H1 (cell line): ENCODE measurements around the gene TMEM115. TPM values are rescaled to one million over a fixed set of nuclear protein-coding genes. Genes with fewer than 3 reads are reported as not detected.

ENCODE experiments used
- CTCF ChIA-PET: fragments of 300-600 bp; sonication (Branson Sonifier 250); formaldehyde crosslinking; loops from one replicate; lab custom pipeline; 2021; ENCODE audit not compliant: partially characterized antibody; lab: Charles Lee
- POLR2A ChIA-PET: fragments of 300-600 bp; sonication (Branson Sonifier 250); formaldehyde crosslinking; loops from one replicate; lab custom pipeline; 2021; ENCODE audit warnings: inconsistent platforms; ENCODE audit not compliant: partially characterized antibody; lab: Charles Lee
- DNase-seq, 2 experiments: peaks; one replicate each; pipeline versions ENCODE4 v3.0.0 to v3.0.0-alpha.2; 2010 to 2022; ENCODE audit warnings: low spot score in 2 of 2, low read depth in 1 of 2, mixed read lengths in 1 of 2
- FAIRE-seq: peaks from 2 replicates; lab custom pipeline; 2011; peaks lifted over from hg19 to GRCh38; lab: Jason Lieb, UNC
- H2AFZ ChIP-seq: 2 replicates; pipeline ENCODE4 v1.8.1; 2012; ENCODE audit warnings: low read length, inconsistent platforms
- H2AK5ac ChIP-seq: 2 replicates; pipeline ENCODE4 v1.6.1; 2013; ENCODE audit warnings: low read depth, low read length
- H2BK120ac ChIP-seq: replicated peaks from 2 replicates; pipeline ENCODE3; 2013; ENCODE audit warnings: low read depth, low read length, inconsistent platforms
- H2BK12ac ChIP-seq: 2 replicates; pipeline ENCODE4 v1.6.1; 2013; ENCODE audit warnings: low read depth, low read length
- H2BK15ac ChIP-seq: 2 replicates; pipeline ENCODE4 v1.6.1; 2013; ENCODE audit warnings: low read length
- H2BK20ac ChIP-seq: 2 replicates; pipeline ENCODE4 v1.6.1; 2013; ENCODE audit warnings: low read length
- H2BK5ac ChIP-seq: 2 replicates; pipeline ENCODE4 v1.6.1; 2013; ENCODE audit warnings: low read depth, low read length
- H3K14ac ChIP-seq: 2 replicates; pipeline ENCODE4 v1.6.1; 2013; ENCODE audit warnings: inconsistent platforms; ENCODE audit not compliant: insufficient read length
- H3K18ac ChIP-seq: 2 replicates; pipeline ENCODE4 v1.6.1; 2013; ENCODE audit warnings: low read length; ENCODE audit errors: extremely low read depth
- H3K23ac ChIP-seq: 2 replicates; pipeline ENCODE4 v1.6.1; 2013; ENCODE audit warnings: inconsistent platforms; ENCODE audit not compliant: insufficient read length
- H3K23me2 ChIP-seq: 2 replicates; pipeline ENCODE4 v1.6.1; 2013; ENCODE audit warnings: low read depth, low read length
- H3K27ac ChIP-seq: 2 replicates; pipeline ENCODE4 v1.6.1; 2011; ENCODE audit warnings: low read depth, low read length, inconsistent platforms
- H3K27me3 ChIP-seq, 4 experiments: replicated peaks in 1 of 4; 1 replicate in 1 of 4; 2 replicates in 3 of 4; pipeline versions ENCODE4 v1.6.1 to v1.8.1; 2011 to 2013; ENCODE audit warnings: low read length in 3 of 4, mild to moderate bottlenecking in 3 of 4, inconsistent platforms in 2 of 4, mixed read lengths in 2 of 4, moderate library complexity in 1 of 4; ENCODE audit not compliant: control insufficient read depth in 3 of 4, insufficient read depth in 3 of 4; ENCODE audit errors: extremely low read depth in 1 of 4
- H3K36me3 ChIP-seq, 4 experiments: 2 replicates each; pipeline versions ENCODE4 v1.6.1 to v1.8.1; 2011 to 2013; ENCODE audit warnings: mild to moderate bottlenecking in 4 of 4, low read length in 3 of 4, moderate library complexity in 2 of 4, control low read depth in 1 of 4, inconsistent platforms in 1 of 4; ENCODE audit not compliant: insufficient read depth in 4 of 4, control insufficient read depth in 2 of 4
- H3K4ac ChIP-seq: replicated peaks from 2 replicates; pipeline ENCODE3; 2013; ENCODE audit warnings: low read length, low read depth, mixed read lengths, inconsistent platforms; ENCODE audit not compliant: insufficient read length
- H3K4me1 ChIP-seq, 4 experiments: replicated peaks in 1 of 4; 1 replicate in 1 of 4; 2 replicates in 3 of 4; pipeline versions ENCODE4 v1.6.1 to v1.8.1; 2011 to 2013; ENCODE audit warnings: low read length in 3 of 4, inconsistent platforms in 2 of 4, mixed read lengths in 1 of 4; ENCODE audit not compliant: insufficient read depth in 4 of 4, control insufficient read depth in 3 of 4
- H3K4me2 ChIP-seq, 2 experiments: 2 replicates each; pipeline versions ENCODE4 v1.6.1 to v1.8.1; 2011 to 2013; ENCODE audit warnings: low read depth in 2 of 2, low read length in 2 of 2, control low read depth in 1 of 2, inconsistent platforms in 1 of 2, mild to moderate bottlenecking in 1 of 2; ENCODE audit not compliant: insufficient read depth in 1 of 2
- H3K4me3 ChIP-seq, 4 experiments: fragments of 200-600, 300-600 bp in 1 of 4; sonication (generic), shearing (Covaris generic), sonication (Bioruptor Twin) in 1 of 4; 2 replicates each; pipeline versions ENCODE4 v1.5.1 to v1.8.1; 2011 to 2016; ENCODE audit warnings: low read length in 4 of 4, low read depth in 3 of 4, control low read depth in 2 of 4, inconsistent platforms in 2 of 4, mild to moderate bottlenecking in 2 of 4, mixed read lengths in 1 of 4, moderate library complexity in 1 of 4; ENCODE audit not compliant: insufficient read depth in 2 of 4; ENCODE audit errors: extremely low read depth in 1 of 4
- H3K56ac ChIP-seq: replicated peaks from 2 replicates; pipeline ENCODE3; 2013; ENCODE audit warnings: low read depth, mild to moderate bottlenecking, mixed read lengths, low read length, inconsistent platforms; ENCODE audit not compliant: insufficient read length
- H3K79me1 ChIP-seq: 2 replicates; pipeline ENCODE4 v1.6.1; 2013; ENCODE audit warnings: low read depth, low read length, control low read depth
- H3K79me2 ChIP-seq, 2 experiments: 2 replicates each; pipeline versions ENCODE4 v1.6.1 to v1.8.1; 2012 to 2013; ENCODE audit warnings: low read length in 2 of 2, mild to moderate bottlenecking in 2 of 2, inconsistent platforms in 1 of 2; ENCODE audit not compliant: insufficient read depth in 2 of 2, control insufficient read depth in 1 of 2
- H3K9ac ChIP-seq, 4 experiments: replicated peaks in 1 of 4; 1 replicate in 1 of 4; 2 replicates in 3 of 4; pipeline versions ENCODE4 v1.6.1 to v1.8.1; 2011 to 2013; ENCODE audit warnings: low read depth in 3 of 4, low read length in 3 of 4, control low read depth in 2 of 4, mild to moderate bottlenecking in 2 of 4, moderate library complexity in 2 of 4, inconsistent platforms in 1 of 4; ENCODE audit errors: extremely low read depth in 1 of 4
- H3K9me3 ChIP-seq, 2 experiments: 2 replicates each; pipeline versions ENCODE4 v1.6.1 to v1.8.1; 2012 to 2013; ENCODE audit warnings: mild to moderate bottlenecking in 2 of 2, moderate library complexity in 2 of 2, control low read depth in 1 of 2, inconsistent platforms in 1 of 2, low read depth in 1 of 2, low read length in 1 of 2, mixed read lengths in 1 of 2; ENCODE audit not compliant: insufficient read depth in 2 of 2
- H4K20me1 ChIP-seq, 2 experiments: replicated peaks in 1 of 2; 2 replicates each; pipeline versions ENCODE3 to v1.8.1; 2011 to 2013; ENCODE audit warnings: inconsistent platforms in 2 of 2, low read length in 2 of 2, mild to moderate bottlenecking in 1 of 2; ENCODE audit not compliant: insufficient read depth in 2 of 2, control insufficient read depth in 1 of 2
- H4K5ac ChIP-seq: 2 replicates; pipeline ENCODE4 v1.6.1; 2013; ENCODE audit warnings: low read length, low read depth, mixed read lengths, inconsistent platforms; ENCODE audit not compliant: insufficient read length
- H4K8ac ChIP-seq: 2 replicates; pipeline ENCODE4 v1.8.0; 2013; ENCODE audit warnings: mild to moderate bottlenecking, moderate library complexity, low read length, inconsistent platforms; ENCODE audit not compliant: insufficient read depth; ENCODE audit errors: extremely low read depth
- H4K91ac ChIP-seq: replicated peaks from 2 replicates; pipeline ENCODE3; 2013; ENCODE audit warnings: low read length, mixed read lengths, inconsistent platforms; ENCODE audit not compliant: insufficient read length
- BRCA1 ChIP-seq: IDR thresholded peaks from 2 replicates; pipeline ENCODE4 v1.6.1; 2012; ENCODE audit warnings: low read depth, low read length, improper control_type of control experiment
- CHD1 ChIP-seq: IDR thresholded peaks from 2 replicates; pipeline ENCODE4 v1.6.1; 2012; ENCODE audit warnings: low read depth, low read length, improper control_type of control experiment
- SP2 ChIP-seq: IDR thresholded peaks from 2 replicates; pipeline ENCODE4 v1.6.1; 2012; ENCODE audit warnings: mild to moderate bottlenecking, low read length, inconsistent platforms
- WGBS, 2 experiments: shearing (Covaris generic) in 1 of 2; methylation state at CpG; one replicate each; pipeline versions ENCODE4 v1.1.6 to v1.1.7; 2013 to 2015; ENCODE audit warnings: low lambda C conversion rate in 2 of 2, mixed read lengths in 2 of 2, inconsistent platforms in 1 of 2, low coverage in 1 of 2, missing lambda C conversion rate in 1 of 2; ENCODE audit not compliant: insufficient replicate concordance in 2 of 2, insufficient coverage in 1 of 2, insufficient read length in 1 of 2; ENCODE audit errors: extremely low coverage in 1 of 2, missing lambda C conversion rate in 1 of 2; 5-methylcytosine and 5-hydroxymethylcytosine counted together
- polyA plus RNA-seq, 7 experiments: library from polyadenylated mRNA; depleted of rRNA in 3 of 7; stranded (reverse) in 5 of 7; unstranded in 2 of 7; fragments of >200 nt in 5 of 7; fragments of 200-250 nt in 2 of 7; gene quantifications; 1 replicate in 5 of 7; 2 replicates in 1 of 7; 4 replicates in 1 of 7; pipeline versions ENCODE4 v1.2.1 to v1.2.3, GENCODE V29; 2011 to 2013; ENCODE audit warnings: missing spikeins in 2 of 7, mixed read lengths in 2 of 7
- total RNA-seq: library from RNA; stranded (reverse); fragmentation: NEBNext Ultra II Directional; extraction: Animal tissue kit (Norgen Biotek cat#: 25700); gene quantifications from 2 replicates; pipeline ENCODE4 v1.2.1, GENCODE V29; 2021

TMEM115 gene
- total and polyA plus RNA-seq, 2 of the 8 experiments (the other 6 are each of a cell fraction or from before 2014, with no cell fraction given), result 25.4 to 32.4 TPM

- Histone ChIP-seq H3K14ac (no peak overlapping the region), H2BK5ac (no peak overlapping the region), H3K4ac (no peak overlapping the region), H3K4me3 (no peak overlapping the region), H2AFZ (no peak overlapping the region), H3K9ac (no peak overlapping the region), H3K79me2 (peaks cover 0 to 11% of the 10 kb centered on the region in 2 experiments; a peak in 2 of 4 replicates), H3K4me2 (no peak overlapping the region), H3K4me1 (peaks cover 0 to 29% (median 14%) of the 10 kb centered on the region in 4 experiments; a peak in 6 of 7 replicates), H3K23me2 (peaks cover 21% of the 10 kb centered on the region; the same call in 1 of the 2 replicates), H3K9me3 (no peaks in the 10 kb centered on the region), H2BK15ac (no peak overlapping the region), H2BK120ac (no peak overlapping the region), H2BK20ac (no peak overlapping the region), H2AK5ac (no peak overlapping the region), H3K27me3 (no peaks in the 10 kb centered on the region), H4K91ac (no peak overlapping the region), H4K20me1 (peaks cover 2 to 6% of the 10 kb centered on the region in 2 experiments), H4K8ac (no peak overlapping the region), H4K5ac (no peak overlapping the region), H3K23ac (no peak overlapping the region), H3K79me1 (peaks cover 5% of the 10 kb centered on the region; the same call in 1 of the 2 replicates), H3K27ac (no peak overlapping the region), H3K56ac (no peak overlapping the region), H3K18ac (no peak overlapping the region), H3K36me3 (peaks cover 9 to 23% (median 15%) of the 10 kb centered on the region in 4 experiments; a peak in 7 of 8 replicates), H2BK12ac (no peak overlapping the region)
- POLR2A ChIA-PET, result interaction anchor here (0.8 to 3.8 kb wide), 3 partner anchors 14 to 302 kb away, joined by 3 to 15 read pairs (median 4); partner anchors contain the start of genes HYAL1 and RASSF1
- CTCF ChIA-PET, result interaction anchor here (0.5 to 7.5 kb wide), 6 partner anchors 11 to 266 kb away, joined by 3 to 75 read pairs (median 4); partner anchors contain the start of gene LSMEM2
- FAIRE-seq (no peak), DNase-seq (no peak)
- TF ChIP-seq SP2 (no peak), BRCA1 (no peak), CHD1 (no peak)
- 80% methylated on average over 8 of the region's 8 CpGs; no CpG with 5 or more reads in 1 of the 2 experiments for WGBS, 2 experiments
Observed at GRCh38 chr3:50326182-50326541, 33.2 kb downstream of the TMEM115 start.
